ENCODE data around the gene CLIP1.
"Not testable (repeated sequence)": the region's sequence is repeated elsewhere in the genome, so short reads cannot be mapped to it uniquely, and the experiment has no call there.

The CLIP1 gene

DNA sequence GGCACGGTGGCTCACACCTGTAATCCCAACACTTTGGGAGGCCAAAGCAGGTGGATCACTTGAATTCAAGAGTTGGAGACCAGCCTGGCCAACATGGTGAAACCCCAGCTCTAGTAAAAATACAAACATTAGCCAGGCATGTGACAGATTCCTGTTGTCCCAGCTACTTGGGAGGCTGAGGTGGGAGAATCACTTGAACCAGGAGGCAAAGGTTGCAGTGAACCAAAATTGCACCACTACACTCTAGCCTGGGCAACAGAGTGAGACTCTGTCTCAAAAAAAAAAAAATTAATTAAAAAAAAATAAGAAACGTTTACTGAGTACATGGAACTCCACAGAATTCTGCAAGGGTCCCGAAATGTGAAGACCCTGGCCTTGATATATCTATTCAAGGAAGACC, 3.4 kb downstream of the CLIP1 start:
- H3K9ac ChIP-seq (ENCODE audit: low read depth, low read length) = not testable (repeated sequence)

DNA sequence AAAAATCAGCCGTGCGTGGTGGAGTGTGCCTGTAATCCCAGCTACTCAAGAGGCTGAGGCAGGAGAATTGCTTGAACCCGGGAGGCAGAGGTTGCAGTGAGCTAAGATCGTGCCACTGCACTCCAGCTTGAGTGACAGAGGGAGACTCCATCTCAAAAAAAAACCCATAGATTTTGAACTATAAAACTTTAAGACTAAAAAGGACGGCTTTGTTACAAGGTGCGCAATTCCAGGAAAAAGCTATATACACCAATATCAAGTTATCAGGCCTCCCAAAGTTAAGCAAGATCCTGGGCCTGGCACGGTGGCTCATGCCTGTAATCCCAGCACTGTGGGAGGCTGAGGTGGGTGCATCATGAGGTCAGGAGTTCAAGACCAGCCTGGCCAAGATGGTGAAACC, 6.8 kb downstream of the CLIP1 start:
- not testable (repeated sequence) for H3K36me3 ChIP-seq (ENCODE audit: insufficient read depth, low read length); H3K9ac ChIP-seq (ENCODE audit: low read depth, low read length); H3K9me3 ChIP-seq (ENCODE audit: control insufficient read depth, insufficient read depth, low read length)
- H3K4me1 ChIP-seq (ENCODE audit: insufficient read depth, low read length) = peaks cover 15% of the 10 kb centered on the region

More for the DNA sequence above, 3.4 kb downstream of the CLIP1 start:
- H3K9me3 ChIP-seq (ENCODE audit: control insufficient read depth, insufficient read depth, low read length); H3K36me3 ChIP-seq (ENCODE audit: insufficient read depth, low read length): not testable (repeated sequence)
- H3K4me1 ChIP-seq (ENCODE audit: insufficient read depth, low read length) = peaks cover 12% of the 10 kb centered on the region

DNA sequence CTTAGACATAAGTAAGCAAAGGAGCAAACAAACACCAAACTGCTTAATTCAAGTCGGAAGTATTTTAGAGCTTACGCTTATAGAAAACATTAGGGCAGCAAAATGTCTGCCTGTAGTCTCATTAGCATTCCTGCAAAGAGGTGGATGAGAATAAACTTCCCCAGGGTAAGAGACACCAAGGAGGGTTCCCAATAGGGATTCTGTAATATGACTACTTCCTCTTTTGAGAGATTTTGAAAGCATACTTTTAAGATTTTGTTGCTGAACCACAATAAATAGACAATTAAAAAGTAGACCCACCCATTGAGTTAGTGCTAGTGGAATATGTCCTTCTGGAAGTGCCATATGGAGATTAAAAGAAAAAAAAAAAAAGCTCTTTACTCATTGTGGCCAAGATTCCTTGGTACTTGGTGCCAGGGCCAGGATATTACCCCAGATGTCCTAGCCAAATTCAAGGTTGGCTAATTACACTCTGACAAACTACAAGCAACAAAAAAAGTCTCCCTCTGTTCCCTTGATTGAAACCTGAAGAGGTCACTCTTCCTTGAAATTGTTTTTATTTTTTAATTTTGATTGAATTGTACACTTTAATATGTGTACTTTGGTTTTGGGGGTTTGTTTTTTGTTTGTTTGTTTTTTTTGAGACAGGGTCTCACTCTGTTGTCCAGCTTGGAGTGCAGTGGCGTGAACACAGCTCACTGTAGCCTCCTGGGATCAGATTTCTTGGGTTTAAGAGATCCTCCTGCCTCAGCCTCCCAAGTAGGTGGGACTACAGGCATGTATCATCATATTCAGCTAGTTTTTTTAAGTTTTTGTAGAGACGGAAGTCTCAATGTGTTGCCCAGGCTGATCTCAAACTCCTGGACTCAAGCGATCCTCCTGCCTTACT, 8.7 kb downstream of the CLIP1 start:
- H3K9me3 ChIP-seq (ENCODE audit: control insufficient read depth, insufficient read depth, low read length) = no peaks in the 10 kb centered on the region
- peaks cover 15% of the 10 kb centered on the region for H3K4me1 ChIP-seq (ENCODE audit: insufficient read depth, low read length)
- H3K36me3 ChIP-seq (ENCODE audit: insufficient read depth, low read length) = no peaks in the 10 kb centered on the region; the same call in 1 of the 2 replicates
- no peak overlapping the region for H3K9ac ChIP-seq (ENCODE audit: low read depth, low read length)

DNA sequence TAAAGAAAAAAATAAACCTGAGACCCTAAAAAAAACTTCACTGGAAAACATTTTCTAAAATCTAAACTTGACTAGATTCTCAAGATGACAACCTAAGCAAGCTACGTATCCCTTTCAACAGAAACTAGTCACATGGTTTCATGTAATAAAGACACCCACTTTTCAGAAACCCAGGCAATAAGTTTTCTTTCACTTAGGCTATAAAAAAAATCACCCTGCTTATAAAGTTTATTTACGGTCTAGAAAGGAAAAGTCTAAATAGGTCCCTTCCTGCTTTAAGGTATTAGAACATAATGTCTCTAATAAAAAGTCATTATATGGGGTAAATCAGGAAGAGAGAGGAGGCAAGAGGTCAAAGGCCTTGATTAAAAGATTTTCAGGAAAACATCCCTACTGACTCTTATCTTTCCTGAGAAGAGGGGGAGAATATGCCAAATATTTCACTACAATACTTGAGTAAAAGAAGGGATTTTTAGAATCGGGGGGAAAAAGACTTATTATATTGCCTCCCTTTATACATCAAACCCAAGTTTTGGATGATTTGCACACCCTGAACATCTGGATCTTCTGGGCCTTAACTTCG, 9.5 kb downstream of the CLIP1 start:
- no peaks in the 10 kb centered on the region; the same call in 1 of the 2 replicates for H3K36me3 ChIP-seq (ENCODE audit: insufficient read depth, low read length)
- H3K4me1 ChIP-seq (ENCODE audit: insufficient read depth, low read length) = peaks cover 13% of the 10 kb centered on the region
- H3K9me3 ChIP-seq (ENCODE audit: control insufficient read depth, insufficient read depth, low read length) = no peaks in the 10 kb centered on the region
- H3K9ac ChIP-seq (ENCODE audit: low read depth, low read length) = no peak overlapping the region; the same call in 1 of the 2 replicates

DNA sequence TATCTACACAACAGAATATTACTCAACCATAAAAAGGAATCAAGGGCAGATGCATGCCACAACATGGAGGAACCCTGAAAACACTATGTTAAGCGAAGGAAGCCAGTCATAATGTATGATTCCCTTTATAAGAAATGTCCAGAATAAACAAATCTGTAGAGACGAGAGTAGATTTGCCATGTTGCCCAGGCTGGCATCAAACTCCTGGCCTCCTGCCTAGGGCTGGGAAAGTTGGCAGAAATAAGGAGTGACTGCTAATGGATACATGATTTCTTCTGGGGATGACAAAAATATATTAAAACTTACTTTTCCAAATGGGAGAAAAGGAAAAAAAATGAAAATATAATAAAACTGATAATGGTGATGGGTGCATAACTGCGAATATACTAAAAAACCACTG, 10.9 kb downstream of the CLIP1 start:
- no peaks in the 10 kb centered on the region; the same call in 1 of the 2 replicates for H3K36me3 ChIP-seq (ENCODE audit: insufficient read depth, low read length)
- H3K9me3 ChIP-seq (ENCODE audit: control insufficient read depth, insufficient read depth, low read length) = no peaks in the 10 kb centered on the region
- H3K9ac ChIP-seq (ENCODE audit: low read depth, low read length) = no peak overlapping the region
- H3K4me1 ChIP-seq (ENCODE audit: insufficient read depth, low read length) = peaks cover 9% of the 10 kb centered on the region

DNA sequence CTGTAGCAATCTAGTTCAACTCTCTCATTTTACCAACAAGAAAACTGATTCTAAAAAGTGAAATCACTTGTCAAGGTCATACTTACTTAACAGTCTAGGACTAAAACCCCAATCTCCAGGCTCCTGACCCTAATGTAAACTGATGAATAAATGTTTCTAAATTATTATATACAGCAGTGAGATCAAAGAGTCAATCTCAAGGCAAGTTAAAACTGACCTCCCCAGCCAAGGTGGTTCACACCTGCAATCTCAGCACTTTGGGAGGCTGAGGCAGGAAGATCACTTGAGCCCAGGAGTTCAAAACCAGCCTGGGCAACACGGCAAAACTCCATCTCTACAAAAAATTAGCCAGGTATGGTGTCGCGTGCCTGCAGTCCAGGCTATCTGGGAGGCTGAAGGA, 15.3 kb downstream of the CLIP1 start:
- no peaks in the 10 kb centered on the region; the same call in 1 of the 2 replicates for H3K36me3 ChIP-seq (ENCODE audit: insufficient read depth, low read length)
- H3K9ac ChIP-seq (ENCODE audit: low read depth, low read length) = no peak overlapping the region
- H3K9me3 ChIP-seq (ENCODE audit: control insufficient read depth, insufficient read depth, low read length) = no peaks in the 10 kb centered on the region
- no peaks in the 10 kb centered on the region; the same call in 1 of the 2 replicates for H3K4me1 ChIP-seq (ENCODE audit: insufficient read depth, low read length)

DNA sequence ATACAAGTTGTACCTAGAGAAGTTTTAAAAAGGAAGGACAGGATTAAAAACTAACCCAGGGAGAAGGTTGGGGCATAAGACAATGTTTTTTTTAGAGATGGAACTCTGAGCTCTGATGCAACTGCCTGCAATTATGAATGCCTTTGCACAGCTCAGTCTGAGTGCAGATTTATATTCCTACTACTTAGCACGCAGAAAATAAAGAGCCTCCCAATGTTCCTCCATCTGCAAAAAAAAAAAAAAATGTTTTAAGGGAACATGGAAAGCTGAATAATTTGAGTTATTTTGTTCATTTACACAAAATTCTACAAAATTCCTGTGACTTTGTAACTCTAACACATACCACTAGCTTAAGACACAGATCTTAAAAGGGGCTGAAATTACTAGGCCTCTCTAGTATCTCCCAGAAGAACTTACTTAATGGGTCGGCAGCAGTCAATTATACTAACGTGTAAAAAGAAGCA, 15.7 kb downstream of the CLIP1 start:
- no peaks in the 10 kb centered on the region; the same call in 1 of the 2 replicates for H3K4me1 ChIP-seq (ENCODE audit: insufficient read depth, low read length)
- H3K36me3 ChIP-seq (ENCODE audit: insufficient read depth, low read length) = no peaks in the 10 kb centered on the region; the same call in 1 of the 2 replicates
- H3K9me3 ChIP-seq (ENCODE audit: control insufficient read depth, insufficient read depth, low read length) = no peaks in the 10 kb centered on the region
- H3K9ac ChIP-seq (ENCODE audit: low read depth, low read length) = no peak overlapping the region

DNA sequence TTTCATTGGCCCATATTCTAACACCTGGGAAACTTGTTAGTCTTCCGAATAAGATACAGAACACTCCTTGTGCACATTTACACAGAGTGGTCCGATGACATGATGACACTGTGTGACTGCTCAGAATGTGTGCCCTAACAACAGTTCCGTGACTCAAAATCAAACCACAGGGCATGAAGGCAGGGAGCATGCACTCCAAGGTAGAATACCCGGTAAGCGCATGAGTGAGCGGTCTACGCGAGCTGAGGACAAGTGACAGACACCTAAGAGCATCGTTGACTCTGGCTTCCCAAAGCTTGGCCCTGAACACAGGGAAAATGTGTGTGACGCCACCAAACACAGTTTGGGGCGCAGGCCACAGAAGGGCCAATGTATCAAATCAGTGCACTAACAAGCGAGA, 18.6 kb downstream of the CLIP1 start:
- Histone ChIP-seq H3K9ac (ENCODE audit: low read depth, low read length) (no peak overlapping the region), H3K4me1 (ENCODE audit: insufficient read depth, low read length) (peaks cover 7% of the 10 kb centered on the region), H3K36me3 (ENCODE audit: insufficient read depth, low read length) (no peaks in the 10 kb centered on the region), H3K9me3 (ENCODE audit: control insufficient read depth, insufficient read depth, low read length) (no peaks in the 10 kb centered on the region)

DNA sequence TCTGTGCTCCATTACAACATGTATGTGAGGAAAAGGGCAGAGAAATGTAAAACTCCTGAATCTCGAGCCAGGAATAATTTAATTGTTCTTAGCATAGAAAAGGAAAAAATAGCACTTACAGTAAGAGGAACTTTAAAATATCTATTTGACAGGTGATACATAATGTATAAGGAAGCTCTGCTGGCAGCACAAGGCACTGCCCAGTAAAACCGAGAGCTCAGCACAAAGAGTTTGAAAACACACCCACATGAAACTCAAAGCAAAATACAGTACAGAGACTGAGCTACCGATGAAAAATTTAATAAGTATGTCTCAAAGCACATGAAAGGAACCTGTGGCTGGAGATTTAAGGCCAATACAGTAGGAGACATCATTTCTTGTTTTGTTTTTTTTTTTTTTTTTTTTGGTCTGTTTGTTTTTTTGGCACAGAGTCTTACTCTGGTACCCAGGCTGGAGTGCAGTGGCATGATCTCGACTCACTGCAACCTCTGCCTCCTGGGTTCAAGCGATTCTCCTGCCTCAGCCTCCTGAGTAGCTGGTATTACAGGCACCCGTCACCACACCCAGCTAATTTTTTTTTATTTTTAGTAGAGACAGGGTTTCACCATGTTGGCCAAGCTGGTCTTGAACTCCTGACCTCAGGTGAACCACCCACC, 19.2 kb downstream of the CLIP1 start:
- H3K36me3 ChIP-seq (ENCODE audit: insufficient read depth, low read length) = no peaks in the 10 kb centered on the region
- H3K4me1 ChIP-seq (ENCODE audit: insufficient read depth, low read length) = peaks cover 7% of the 10 kb centered on the region
- no peak overlapping the region for H3K9ac ChIP-seq (ENCODE audit: low read depth, low read length)
- H3K9me3 ChIP-seq (ENCODE audit: control insufficient read depth, insufficient read depth, low read length) = no peaks in the 10 kb centered on the region

DNA sequence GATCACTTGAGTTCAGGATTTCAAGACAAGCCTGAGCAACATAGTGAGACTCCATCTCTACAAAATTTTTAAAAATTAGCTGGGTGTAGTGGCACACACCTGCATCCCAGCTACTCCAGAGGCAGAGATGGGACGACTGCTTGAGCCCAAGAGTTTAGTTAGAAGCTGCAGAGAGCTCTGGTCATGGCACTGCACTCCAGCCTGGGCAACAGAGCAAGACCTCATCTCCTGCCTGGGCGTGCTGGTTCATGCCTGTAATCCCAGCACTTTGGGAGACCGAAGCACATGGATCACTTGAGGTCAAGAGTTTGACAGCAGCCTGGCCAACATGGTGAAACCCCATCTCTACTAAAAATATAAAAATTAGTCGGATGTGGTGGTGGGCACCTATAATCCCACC, 20.2 kb downstream of the CLIP1 start:
- Histone ChIP-seq H3K9ac (ENCODE audit: low read depth, low read length) (no peak overlapping the region), H3K9me3 (ENCODE audit: control insufficient read depth, insufficient read depth, low read length) (no peaks in the 10 kb centered on the region), H3K36me3 (ENCODE audit: insufficient read depth, low read length) (no peaks in the 10 kb centered on the region), H3K4me1 (ENCODE audit: insufficient read depth, low read length) (peaks cover 7% of the 10 kb centered on the region)

DNA sequence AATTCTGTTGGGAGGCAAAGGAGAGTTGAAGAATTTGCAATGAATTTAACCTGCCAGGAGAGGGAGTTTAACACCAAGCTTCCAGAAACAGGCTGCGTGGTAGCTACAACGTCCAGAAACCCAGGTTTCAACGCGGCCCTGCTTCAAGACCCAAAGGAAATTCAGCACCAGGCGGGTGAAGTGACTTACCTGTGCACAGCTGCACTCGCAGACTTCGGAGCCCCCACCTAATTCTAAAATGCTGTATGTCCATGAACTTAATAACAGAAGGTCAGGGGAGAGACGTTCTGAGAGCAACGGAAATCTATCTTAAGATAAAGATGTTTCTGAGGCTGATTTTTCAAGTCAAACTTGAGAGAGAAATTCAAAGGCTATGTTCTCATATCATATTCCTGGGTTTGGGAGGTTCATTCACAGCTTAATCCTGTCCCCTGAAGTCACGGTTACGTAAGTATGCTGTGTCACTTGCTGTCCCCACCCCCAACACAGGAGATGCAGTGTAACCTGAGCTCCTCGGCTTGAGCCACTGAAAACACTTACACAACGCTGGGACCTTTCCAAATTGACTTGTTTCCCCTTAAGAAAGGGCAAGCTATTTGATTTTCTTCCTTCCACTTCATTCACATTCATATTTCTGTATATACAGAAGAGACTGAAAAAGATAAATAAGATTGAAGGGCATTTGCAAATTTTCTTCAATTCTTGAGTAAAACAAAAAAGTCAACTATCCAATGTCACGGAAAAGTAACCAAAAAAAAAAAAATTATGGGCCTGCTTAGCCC, 22.7 kb downstream of the CLIP1 start:
- H3K4me1 ChIP-seq (ENCODE audit: insufficient read depth, low read length) = peaks cover 9% of the 10 kb centered on the region
- peak overlapping the region; percentile 37 for H3K9ac ChIP-seq (ENCODE audit: low read depth, low read length)
- H3K9me3 ChIP-seq (ENCODE audit: control insufficient read depth, insufficient read depth, low read length) = no peaks in the 10 kb centered on the region
- no peaks in the 10 kb centered on the region for H3K36me3 ChIP-seq (ENCODE audit: insufficient read depth, low read length)

DNA sequence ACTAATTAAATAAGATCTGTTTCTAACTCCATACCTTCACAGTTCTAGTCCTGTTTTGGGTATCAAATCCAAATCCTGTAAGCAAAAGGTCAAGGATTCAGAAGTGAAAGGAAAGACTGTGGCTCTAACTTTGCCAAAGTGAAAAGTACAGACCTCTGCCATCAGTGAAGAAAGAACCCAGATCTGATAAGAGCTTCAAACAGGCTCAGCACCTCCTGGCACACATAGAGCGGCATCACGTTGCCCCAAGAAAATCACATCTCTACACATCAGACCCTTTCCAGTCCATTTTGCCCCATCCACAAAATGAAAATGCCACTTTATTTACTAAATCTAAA, 23.2 kb downstream of the CLIP1 start:
- Histone ChIP-seq H3K9ac (ENCODE audit: low read depth, low read length) (peak overlapping the region; percentile 37; the same call in 1 of the 2 replicates), H3K36me3 (ENCODE audit: insufficient read depth, low read length) (no peaks in the 10 kb centered on the region), H3K4me1 (ENCODE audit: insufficient read depth, low read length) (peaks cover 9% of the 10 kb centered on the region), H3K9me3 (ENCODE audit: control insufficient read depth, insufficient read depth, low read length) (no peaks in the 10 kb centered on the region)

DNA sequence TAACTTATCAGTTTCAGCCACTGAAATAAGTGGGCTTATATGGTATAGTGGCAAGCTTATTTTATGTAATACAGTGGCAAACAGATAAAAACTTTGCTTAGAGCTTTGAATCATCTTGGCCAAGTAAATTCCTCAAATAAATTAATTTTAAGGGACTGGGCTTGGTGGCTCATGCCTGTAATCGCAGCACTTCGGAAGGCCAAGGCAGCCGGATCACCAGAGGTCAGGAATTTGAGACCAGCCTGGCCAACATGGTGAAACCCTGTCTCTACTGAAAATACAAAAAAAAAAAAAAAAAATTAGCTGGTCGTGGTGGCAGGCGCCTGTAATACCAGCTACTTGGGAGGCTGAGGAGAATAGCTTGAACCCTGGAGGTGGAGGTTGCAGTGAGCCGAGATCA, 24.5 kb downstream of the CLIP1 start:
- not testable (repeated sequence) for H3K4me1 ChIP-seq (ENCODE audit: insufficient read depth, low read length); H3K36me3 ChIP-seq (ENCODE audit: insufficient read depth, low read length); H3K9me3 ChIP-seq (ENCODE audit: control insufficient read depth, insufficient read depth, low read length); H3K9ac ChIP-seq (ENCODE audit: low read depth, low read length)

DNA sequence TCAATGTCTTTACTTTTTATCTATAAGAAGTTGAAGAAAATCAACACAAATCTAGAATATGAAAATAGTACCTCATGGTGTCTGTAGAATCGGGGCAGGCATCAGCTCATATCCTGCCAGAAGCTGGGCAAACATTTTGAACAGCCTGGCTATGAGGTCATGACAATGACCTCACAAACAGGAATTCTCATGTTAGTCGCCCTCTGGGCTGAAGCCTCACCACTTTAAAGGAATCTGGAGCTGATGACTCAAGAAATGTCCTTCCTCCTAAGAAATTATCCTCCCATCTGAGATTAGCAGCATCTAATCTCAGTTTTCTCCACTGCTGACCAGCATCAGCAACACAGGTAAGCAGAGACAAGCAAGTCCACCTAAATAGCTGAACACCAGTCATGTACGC, 27.1 kb downstream of the CLIP1 start:
- H3K36me3 ChIP-seq (ENCODE audit: insufficient read depth, low read length) = no peaks in the 10 kb centered on the region
- H3K9me3 ChIP-seq (ENCODE audit: control insufficient read depth, insufficient read depth, low read length) = no peaks in the 10 kb centered on the region
- H3K9ac ChIP-seq (ENCODE audit: low read depth, low read length) = no peak overlapping the region
- peaks cover 5% of the 10 kb centered on the region for H3K4me1 ChIP-seq (ENCODE audit: insufficient read depth, low read length)
